Activated B cell treated with CpG ODN at 0.5 μM for 24 hours (primary cell): ENCODE results near the gene SERPINB12. TPM values are rescaled to one million over a fixed set of nuclear protein-coding genes. Genes with fewer than 3 reads are reported as not detected.

Source experiments
- ATAC-seq: fragments of 200-7000 bp; cut with Tn5 transposase; one replicate; pipeline ENCODE4 v1.10.0; 2021; ENCODE audit warnings: low read depth, mild to moderate bottlenecking, moderate library complexity
- CTCF ChIA-PET: fragments of 350-600 bp; sonication (Branson Sonifier 250); formaldehyde crosslinking; loops from one replicate; lab custom pipeline; 2021; ENCODE audit warnings: antibody characterized with exemption; lab: Charles Lee
- POLR2A ChIA-PET: fragments of 350-600 bp; sonication (Branson Sonifier 250); formaldehyde crosslinking; loops from one replicate; lab custom pipeline; 2021; ENCODE audit warnings: antibody characterized with exemption; lab: Charles Lee
- DNase-seq: peaks from one replicate; pipeline ENCODE4 v3.0.0; 2022
- H3K27ac Mint-ChIP-seq: one replicate; pipeline ENCODE4 v1.8.0; 2020; ENCODE audit warnings: mixed read lengths
- H3K27me3 Mint-ChIP-seq: one replicate; pipeline ENCODE4 v1.8.0; 2021; ENCODE audit warnings: mixed read lengths
- H3K36me3 Mint-ChIP-seq: one replicate; pipeline ENCODE4 v1.8.0; 2021; ENCODE audit warnings: low read depth, mixed read lengths
- H3K4me1 Mint-ChIP-seq: one replicate; pipeline ENCODE4 v1.8.0; 2021; ENCODE audit warnings: mixed read lengths
- H3K4me3 Mint-ChIP-seq: one replicate; pipeline ENCODE4 v1.8.0; 2020; ENCODE audit warnings: mild to moderate bottlenecking, mixed read lengths
- H3K9me3 Mint-ChIP-seq: one replicate; pipeline ENCODE4 v1.8.0; 2020; ENCODE audit warnings: mixed read lengths
- CTCF ChIP-seq: fragments of 200-600 bp; IDR thresholded peaks from one replicate; pipeline ENCODE4 v1.8.0; 2022; ENCODE audit warnings: antibody characterized with exemption, mild to moderate bottlenecking
- intact Hi-C: fragments of 100-400 bp; cut with micrococcal nuclease; formaldehyde crosslinking; loops from one replicate; pipeline ENCODE4 v1.15.1; 2024
- total RNA-seq: library from RNA; stranded (reverse); gene quantifications from 2 replicates; pipeline ENCODE4 v1.2.3, GENCODE V29; 2022

The SERPINB12 gene
- total RNA-seq, 1 donor from 2014 or later, result not detected

GRCh38 chr18:63603772-63604171, 61.6 kb downstream of the SERPINB12 start:
- Mint-ChIP-seq H3K4me3 (no peak overlapping the region), H3K36me3 (no peaks in the 10 kb centered on the region), H3K9me3 (no peaks in the 10 kb centered on the region), H3K27me3 (no peaks in the 10 kb centered on the region), H3K27ac (no peak overlapping the region), H3K4me1 (peaks cover 3% of the 10 kb centered on the region)
- ChIA-PET CTCF (no interaction called here), POLR2A (no interaction called here)
- no peak for TF ChIP-seq CTCF
- DNase-seq (no peak), ATAC-seq (no peak)
- intact Hi-C loops, result no loop called here

GRCh38 chr18:63604791-63605567, 62.8 kb downstream of the SERPINB12 start:
- intact Hi-C loops, result no loop called here
- POLR2A ChIA-PET, result no interaction called here
- DNase-seq (no peak), ATAC-seq (no peak)
- H3K4me1 Mint-ChIP-seq, result peaks cover 3% of the 10 kb centered on the region
- H3K27me3 Mint-ChIP-seq, result no peaks in the 10 kb centered on the region
- CTCF ChIA-PET, result no interaction called here
- H3K4me3 Mint-ChIP-seq, result no peak overlapping the region
- H3K9me3 Mint-ChIP-seq, result no peaks in the 10 kb centered on the region
- no peak for TF ChIP-seq CTCF
- no peak overlapping the region for H3K27ac Mint-ChIP-seq
- no peaks in the 10 kb centered on the region for H3K36me3 Mint-ChIP-seq

- no peak for TF ChIP-seq CTCF
- H3K4me3 Mint-ChIP-seq, result no peak overlapping the region
- no peak overlapping the region for H3K27ac Mint-ChIP-seq
- POLR2A ChIA-PET, result no interaction called here
- H3K9me3 Mint-ChIP-seq, result no peaks in the 10 kb centered on the region
- H3K27me3 Mint-ChIP-seq, result no peaks in the 10 kb centered on the region
- DNase-seq (no peak), ATAC-seq (no peak)
- CTCF ChIA-PET, result no interaction called here
- intact Hi-C loops, result no loop called here
- no peaks in the 10 kb centered on the region for H3K36me3 Mint-ChIP-seq
- H3K4me1 Mint-ChIP-seq, result peaks cover 3% of the 10 kb centered on the region
Measured at GRCh38 chr18:63606526-63606925, 64.4 kb downstream of the SERPINB12 start.

- no peak for TF ChIP-seq CTCF
- Mint-ChIP-seq H3K27ac (no peak overlapping the region), H3K36me3 (no peaks in the 10 kb centered on the region), H3K27me3 (peaks cover 4% of the 10 kb centered on the region), H3K4me3 (no peak overlapping the region), H3K9me3 (no peaks in the 10 kb centered on the region), H3K4me1 (no peaks in the 10 kb centered on the region)
- ChIA-PET POLR2A (no interaction called here), CTCF (no interaction called here)
- intact Hi-C loops, result no loop called here
- ATAC-seq, result no peak
- DNase-seq, result no peak
Measured at GRCh38 chr18:63613420-63613819, 71.3 kb downstream of the SERPINB12 start.

- peaks cover 6% of the 10 kb centered on the region for H3K9me3 Mint-ChIP-seq
- H3K4me1 Mint-ChIP-seq, result no peaks in the 10 kb centered on the region
- intact Hi-C loops, result no loop called here
- no peak for DNase-seq
- no peak overlapping the region for H3K27ac Mint-ChIP-seq
- ChIA-PET CTCF (no interaction called here), POLR2A (no interaction called here)
- H3K27me3 Mint-ChIP-seq, result peaks cover 4% of the 10 kb centered on the region
- H3K4me3 Mint-ChIP-seq, result no peak overlapping the region
- H3K36me3 Mint-ChIP-seq, result no peaks in the 10 kb centered on the region
- ATAC-seq, result no peak
- no peak for TF ChIP-seq CTCF
Measured at GRCh38 chr18:63617049-63617914, 75.1 kb downstream of the SERPINB12 start.
